Measurements from ENCODE around the gene SERPINB10. TPM values are rescaled to one million over a fixed set of nuclear protein-coding genes. Genes with fewer than 3 reads are reported as not detected.

Gene SERPINB10
- total RNA-seq (2012; rRNA removed): 0.22 and 2.0 TPM in 2 replicates

- Histone ChIP-seq H3K27me3 (ENCODE audit: control insufficient read depth, insufficient read depth, low read length) (peaks cover 36% of the 10 kb centered on the region), H3K36me3 (ENCODE audit: insufficient read depth, low read length) (no peaks in the 10 kb centered on the region), H3K4me3 (ENCODE audit: low read length) (no peak within 1 kb of the TSS), H3K4me2 (ENCODE audit: low read length) (no peak within 1 kb of the TSS), H3K4me1 (ENCODE audit: control insufficient read depth, insufficient read depth, low read length) (no peaks in the 10 kb centered on the region), H3K9me3 (replicated peaks; ENCODE audit: low read length) (no peaks in the 10 kb centered on the region), H3K9ac (ENCODE audit: low read depth, low read length) (no peak within 1 kb of the TSS)
These were observed at the start of gene SERPINB10 for GRCh38 chr18:63907664-63908063. Gene SERPINB10, plus strand, starts transcription at chr18:63907958. Its CDS starts 7,553 bp downstream, at chr18:63915511.

- H3K4me1 ChIP-seq (ENCODE audit: control insufficient read depth, insufficient read depth, low read length): no peaks in the 10 kb centered on the region
- no peak overlapping the region for H3K4me2 ChIP-seq (ENCODE audit: low read length)
- no peaks in the 10 kb centered on the region for H3K36me3 ChIP-seq (ENCODE audit: insufficient read depth, low read length)
- H3K27me3 ChIP-seq (ENCODE audit: control insufficient read depth, insufficient read depth, low read length): peaks cover 17% of the 10 kb centered on the region
- no peak overlapping the region for H3K9ac ChIP-seq (ENCODE audit: low read depth, low read length)
- H3K4me3 ChIP-seq (ENCODE audit: low read length): no peak overlapping the region
- no peaks in the 10 kb centered on the region for H3K9me3 ChIP-seq (replicated peaks; ENCODE audit: low read length)
These were observed 49.3 kb upstream of the SERPINB10 start for GRCh38 chr18:63858456-63858855.

- no peak overlapping the region for H3K4me2 ChIP-seq (ENCODE audit: low read length)
- H3K4me3 ChIP-seq (ENCODE audit: low read length): no peak overlapping the region
- no peak overlapping the region for H3K9ac ChIP-seq (ENCODE audit: low read depth, low read length)
- H3K9me3 ChIP-seq (replicated peaks; ENCODE audit: low read length): no peaks in the 10 kb centered on the region
- peaks cover 17% of the 10 kb centered on the region for H3K27me3 ChIP-seq (ENCODE audit: control insufficient read depth, insufficient read depth, low read length)
- H3K36me3 ChIP-seq (ENCODE audit: insufficient read depth, low read length): no peaks in the 10 kb centered on the region
- no peaks in the 10 kb centered on the region for H3K4me1 ChIP-seq (ENCODE audit: control insufficient read depth, insufficient read depth, low read length)
These were observed 47.8 kb upstream of the SERPINB10 start for GRCh38 chr18:63859781-63860475.

GRCh38 chr18:63860531-63860930, 47.2 kb upstream of the SERPINB10 start:
- Histone ChIP-seq H3K27me3 (ENCODE audit: control insufficient read depth, insufficient read depth, low read length) (peaks cover 17% of the 10 kb centered on the region), H3K4me2 (ENCODE audit: low read length) (no peak overlapping the region), H3K9me3 (replicated peaks; ENCODE audit: low read length) (no peaks in the 10 kb centered on the region), H3K36me3 (ENCODE audit: insufficient read depth, low read length) (no peaks in the 10 kb centered on the region), H3K4me3 (ENCODE audit: low read length) (no peak overlapping the region), H3K9ac (ENCODE audit: low read depth, low read length) (no peak overlapping the region), H3K4me1 (ENCODE audit: control insufficient read depth, insufficient read depth, low read length) (no peaks in the 10 kb centered on the region)

- Histone ChIP-seq H3K4me2 (ENCODE audit: low read length) (no peak overlapping the region), H3K9ac (ENCODE audit: low read depth, low read length) (no peak overlapping the region), H3K9me3 (replicated peaks; ENCODE audit: low read length) (no peaks in the 10 kb centered on the region), H3K36me3 (ENCODE audit: insufficient read depth, low read length) (no peaks in the 10 kb centered on the region), H3K4me1 (ENCODE audit: control insufficient read depth, insufficient read depth, low read length) (no peaks in the 10 kb centered on the region), H3K27me3 (ENCODE audit: control insufficient read depth, insufficient read depth, low read length) (peaks cover 6% of the 10 kb centered on the region), H3K4me3 (ENCODE audit: low read length) (no peak overlapping the region)
These were observed 40.2 kb upstream of the SERPINB10 start for GRCh38 chr18:63867368-63868125.

- H3K4me1 ChIP-seq (ENCODE audit: control insufficient read depth, insufficient read depth, low read length): no peaks in the 10 kb centered on the region
- H3K36me3 ChIP-seq (ENCODE audit: insufficient read depth, low read length): no peaks in the 10 kb centered on the region
- peaks cover 6% of the 10 kb centered on the region for H3K27me3 ChIP-seq (ENCODE audit: control insufficient read depth, insufficient read depth, low read length)
- no peak overlapping the region for H3K4me3 ChIP-seq (ENCODE audit: low read length)
- H3K9me3 ChIP-seq (replicated peaks; ENCODE audit: low read length): no peaks in the 10 kb centered on the region
- H3K4me2 ChIP-seq (ENCODE audit: low read length): no peak overlapping the region
- H3K9ac ChIP-seq (ENCODE audit: low read depth, low read length): no peak overlapping the region
These were observed 39.2 kb upstream of the SERPINB10 start for GRCh38 chr18:63868546-63868945.

- Histone ChIP-seq H3K9me3 (replicated peaks; ENCODE audit: low read length) (no peaks in the 10 kb centered on the region), H3K4me3 (ENCODE audit: low read length) (no peak overlapping the region), H3K27me3 (ENCODE audit: control insufficient read depth, insufficient read depth, low read length) (peaks cover 6% of the 10 kb centered on the region), H3K4me2 (ENCODE audit: low read length) (no peak overlapping the region), H3K36me3 (ENCODE audit: insufficient read depth, low read length) (no peaks in the 10 kb centered on the region), H3K4me1 (ENCODE audit: control insufficient read depth, insufficient read depth, low read length) (no peaks in the 10 kb centered on the region), H3K9ac (ENCODE audit: low read depth, low read length) (no peak overlapping the region)
These were observed 38.4 kb upstream of the SERPINB10 start for GRCh38 chr18:63869374-63869773.

- H3K9me3 ChIP-seq (replicated peaks; ENCODE audit: low read length): no peaks in the 10 kb centered on the region
- H3K9ac ChIP-seq (ENCODE audit: low read depth, low read length): no peak overlapping the region
- H3K36me3 ChIP-seq (ENCODE audit: insufficient read depth, low read length): no peaks in the 10 kb centered on the region
- H3K27me3 ChIP-seq (ENCODE audit: control insufficient read depth, insufficient read depth, low read length): peaks cover 6% of the 10 kb centered on the region
- H3K4me2 ChIP-seq (ENCODE audit: low read length): no peak overlapping the region
- H3K4me1 ChIP-seq (ENCODE audit: control insufficient read depth, insufficient read depth, low read length): no peaks in the 10 kb centered on the region
- no peak overlapping the region for H3K4me3 ChIP-seq (ENCODE audit: low read length)
These were observed 37.9 kb upstream of the SERPINB10 start for GRCh38 chr18:63869851-63870250.

- H3K4me2 ChIP-seq (ENCODE audit: low read length): no peak overlapping the region
- H3K4me1 ChIP-seq (ENCODE audit: control insufficient read depth, insufficient read depth, low read length): no peaks in the 10 kb centered on the region
- peaks cover 6% of the 10 kb centered on the region for H3K27me3 ChIP-seq (ENCODE audit: control insufficient read depth, insufficient read depth, low read length)
- H3K36me3 ChIP-seq (ENCODE audit: insufficient read depth, low read length): no peaks in the 10 kb centered on the region
- H3K9ac ChIP-seq (ENCODE audit: low read depth, low read length): no peak overlapping the region
- no peak overlapping the region for H3K4me3 ChIP-seq (ENCODE audit: low read length)
- no peaks in the 10 kb centered on the region for H3K9me3 ChIP-seq (replicated peaks; ENCODE audit: low read length)
These were observed 35.9 kb upstream of the SERPINB10 start for GRCh38 chr18:63871836-63872235.

- Histone ChIP-seq H3K9ac (ENCODE audit: low read depth, low read length) (no peak overlapping the region), H3K4me1 (ENCODE audit: control insufficient read depth, insufficient read depth, low read length) (no peaks in the 10 kb centered on the region), H3K9me3 (replicated peaks; ENCODE audit: low read length) (no peaks in the 10 kb centered on the region), H3K36me3 (ENCODE audit: insufficient read depth, low read length) (no peaks in the 10 kb centered on the region), H3K4me2 (ENCODE audit: low read length) (no peak overlapping the region), H3K4me3 (ENCODE audit: low read length) (no peak overlapping the region), H3K27me3 (ENCODE audit: control insufficient read depth, insufficient read depth, low read length) (peaks cover 6% of the 10 kb centered on the region)
These were observed 35.2 kb upstream of the SERPINB10 start for GRCh38 chr18:63872586-63872985.

- no peak overlapping the region for H3K4me2 ChIP-seq (ENCODE audit: low read length)
- no peaks in the 10 kb centered on the region for H3K9me3 ChIP-seq (replicated peaks; ENCODE audit: low read length)
- H3K27me3 ChIP-seq (ENCODE audit: control insufficient read depth, insufficient read depth, low read length): no peaks in the 10 kb centered on the region
- H3K36me3 ChIP-seq (ENCODE audit: insufficient read depth, low read length): no peaks in the 10 kb centered on the region
- H3K4me3 ChIP-seq (ENCODE audit: low read length): no peak overlapping the region
- H3K9ac ChIP-seq (ENCODE audit: low read depth, low read length): no peak overlapping the region
- H3K4me1 ChIP-seq (ENCODE audit: control insufficient read depth, insufficient read depth, low read length): peaks cover 16% of the 10 kb centered on the region
These were observed 29.4 kb upstream of the SERPINB10 start for GRCh38 chr18:63878343-63878742.

- Histone ChIP-seq H3K36me3 (ENCODE audit: insufficient read depth, low read length) (no peaks in the 10 kb centered on the region), H3K4me3 (ENCODE audit: low read length) (no peak overlapping the region), H3K9me3 (replicated peaks; ENCODE audit: low read length) (no peaks in the 10 kb centered on the region), H3K27me3 (ENCODE audit: control insufficient read depth, insufficient read depth, low read length) (no peaks in the 10 kb centered on the region), H3K4me1 (ENCODE audit: control insufficient read depth, insufficient read depth, low read length) (peaks cover 16% of the 10 kb centered on the region), H3K9ac (ENCODE audit: low read depth, low read length) (no peak overlapping the region), H3K4me2 (ENCODE audit: low read length) (no peak overlapping the region)
These were observed 28.8 kb upstream of the SERPINB10 start for GRCh38 chr18:63878925-63879324.
